Neuronal stem cell (in vitro differentiated cells): ENCODE measurements around the gene SNX33.
A peak's percentile ranks its signal among the peaks of the same experiment; 100 is the strongest.

Experiments used
- DNase-seq: peaks from one replicate; pipeline ENCODE4 v3.0.0-alpha.2; 2013; ENCODE audit warnings: low spot score
- H2AFZ ChIP-seq: one replicate; pipeline ENCODE4 v1.6.1; 2013; ENCODE audit warnings: mild to moderate bottlenecking, low read length, inconsistent platforms
- H2AK5ac ChIP-seq: 2 replicates; pipeline ENCODE4 v1.6.1; 2013; ENCODE audit warnings: low read depth, mild to moderate bottlenecking, inconsistent platforms, low read length, moderate library complexity, mixed read lengths
- H2BK120ac ChIP-seq: 2 replicates; pipeline ENCODE4 v1.6.1; 2013; ENCODE audit warnings: low read depth, mild to moderate bottlenecking, inconsistent platforms, low read length, moderate library complexity, mixed read lengths
- H2BK12ac ChIP-seq: one replicate; pipeline ENCODE4 v1.6.1; 2013; ENCODE audit warnings: low read length, inconsistent platforms
- H2BK15ac ChIP-seq: 2 replicates; pipeline ENCODE4 v1.6.1; 2013; ENCODE audit warnings: mild to moderate bottlenecking, low read length, inconsistent platforms, mixed read lengths
- H2BK5ac ChIP-seq: one replicate; pipeline ENCODE4 v1.6.1; 2013; ENCODE audit warnings: inconsistent platforms, mild to moderate bottlenecking, low read length, moderate library complexity
- H3K14ac ChIP-seq: one replicate; pipeline ENCODE4 v1.6.1; 2013; ENCODE audit warnings: low read length, inconsistent platforms
- H3K18ac ChIP-seq: 2 replicates; pipeline ENCODE4 v1.6.1; 2013; ENCODE audit warnings: low read length, inconsistent platforms
- H3K23ac ChIP-seq: 2 replicates; pipeline ENCODE4 v1.6.1; 2013; ENCODE audit warnings: low read depth, mild to moderate bottlenecking, mixed read lengths, low read length, inconsistent platforms; ENCODE audit not compliant: poor library complexity
- H3K27ac ChIP-seq: replicated peaks from 3 replicates; pipeline ENCODE4 v1.5.1; 2013; ENCODE audit warnings: low read length, inconsistent platforms
- H3K27me3 ChIP-seq, 3 experiments: 2 replicates each; pipeline ENCODE4 v1.6.1; 2013; ENCODE audit warnings: low read length in 3 of 3, mild to moderate bottlenecking in 2 of 3, inconsistent platforms in 1 of 3, low read depth in 1 of 3, mixed read lengths in 1 of 3, moderate library complexity in 1 of 3; ENCODE audit not compliant: control insufficient read depth in 3 of 3, insufficient read depth in 3 of 3
- H3K36me3 ChIP-seq, 2 donors: replicated peaks in 1 of 2; 2 replicates each; pipeline ENCODE4 v1.6.1; 2013; ENCODE audit warnings: low read length in 2 of 2; ENCODE audit not compliant: control insufficient read depth in 2 of 2, insufficient read depth in 2 of 2
- H3K4ac ChIP-seq: 2 replicates; pipeline ENCODE4 v1.6.1; 2013; ENCODE audit warnings: inconsistent platforms, mild to moderate bottlenecking, low read length, moderate library complexity
- H3K4me1 ChIP-seq, 2 donors: 1 replicate in 1 of 2; 2 replicates in 1 of 2; pipeline ENCODE4 v1.6.1; 2013; ENCODE audit warnings: low read length in 2 of 2, low read depth in 1 of 2; ENCODE audit not compliant: control insufficient read depth in 2 of 2, insufficient read depth in 1 of 2
- H3K4me2 ChIP-seq: one replicate; pipeline ENCODE4 v1.6.1; 2013; ENCODE audit warnings: mild to moderate bottlenecking, low read length, inconsistent platforms; ENCODE audit not compliant: insufficient read depth, poor library complexity, severe bottlenecking
- H3K4me3 ChIP-seq, 2 donors: 2 replicates each; pipeline ENCODE4 v1.5.1; 2013; ENCODE audit warnings: low read length in 2 of 2, mild to moderate bottlenecking in 2 of 2, inconsistent platforms in 1 of 2, moderate library complexity in 1 of 2
- H3K79me1 ChIP-seq: one replicate; pipeline ENCODE4 v1.6.1; 2013; ENCODE audit warnings: low read depth, mild to moderate bottlenecking, inconsistent platforms, low read length, moderate library complexity
- H3K9ac ChIP-seq: one replicate; pipeline ENCODE4 v1.6.1; 2013; ENCODE audit warnings: mild to moderate bottlenecking, low read depth, low read length, inconsistent platforms; ENCODE audit not compliant: poor library complexity
- H3K9me3 ChIP-seq, 2 donors: replicated peaks in 1 of 2; 2 replicates each; pipeline versions ENCODE3 to v1.6.1; 2013; ENCODE audit warnings: low read length in 2 of 2, mild to moderate bottlenecking in 2 of 2, inconsistent platforms in 1 of 2, low read depth in 1 of 2, mixed read lengths in 1 of 2, moderate library complexity in 1 of 2; ENCODE audit not compliant: control insufficient read depth in 2 of 2, insufficient read depth in 1 of 2
- H4K8ac ChIP-seq: one replicate; pipeline ENCODE4 v1.6.1; 2013; ENCODE audit warnings: low read depth, mild to moderate bottlenecking, inconsistent platforms, low read length, moderate library complexity
- H4K91ac ChIP-seq: one replicate; pipeline ENCODE4 v1.6.1; 2013; ENCODE audit warnings: low read length, low read depth, mild to moderate bottlenecking, inconsistent platforms; ENCODE audit not compliant: poor library complexity
- WGBS, 2 donors: extraction: QIAGEN DNeasy Blood & Tissue Kit; methylation state at CpG; one replicate each; pipeline ENCODE4 v1.1.7; 2013; ENCODE audit warnings: missing lambda C conversion rate in 2 of 2, mixed read lengths in 1 of 2; ENCODE audit not compliant: insufficient read length in 2 of 2, insufficient replicate concordance in 1 of 2; ENCODE audit errors: extremely low coverage in 2 of 2; 5-methylcytosine and 5-hydroxymethylcytosine counted together

SNX33 gene

GRCh38 chr15:75649045-75649761 lies 1.5 kb downstream of the SNX33 start:
- H2BK5ac ChIP-seq: no peak overlapping the region
- H3K4me3 ChIP-seq: peak overlapping the region; percentile 96 to 98
- H4K91ac ChIP-seq: no peak overlapping the region
- H4K8ac ChIP-seq: no peak overlapping the region
- WGBS, 2 donors: no CpG with 5 or more reads among the region's 19 CpGs
- peak overlapping the region; percentile 99 for H3K4me2 ChIP-seq
- peak overlapping the region; percentile 12 for H2BK12ac ChIP-seq
- H2AFZ ChIP-seq: no peak overlapping the region
- no peak overlapping the region for H3K27ac ChIP-seq
- H3K4me1 ChIP-seq: peaks cover 44 to 45% of the 10 kb centered on the region in 2 donors
- H3K79me1 ChIP-seq: peaks cover 15% of the 10 kb centered on the region
- peak overlapping the region; percentile 24 for H2BK120ac ChIP-seq
- peak overlapping the region; percentile 77 for H3K14ac ChIP-seq
- no peaks in the 10 kb centered on the region for H3K9me3 ChIP-seq
- peak overlapping the region; percentile 83 for H3K23ac ChIP-seq
- peak overlapping the region; percentile 34 for H3K18ac ChIP-seq
- H3K27me3 ChIP-seq: peaks cover 0 to 9% (median 0%) of the 10 kb centered on the region in 3 experiments
- no peak for DNase-seq
- H3K9ac ChIP-seq: peak overlapping the region; percentile 83
- peak overlapping the region; percentile 79 for H2AK5ac ChIP-seq
- peaks cover 14 to 41% of the 10 kb centered on the region in 2 donors for H3K36me3 ChIP-seq
- no peak overlapping the region for H3K4ac ChIP-seq
- H2BK15ac ChIP-seq: no peak overlapping the region

GRCh38 chr15:75649848-75650247 lies 2.1 kb downstream of the SNX33 start:
- no peak overlapping the region for H4K91ac ChIP-seq
- H3K27ac ChIP-seq: no peak overlapping the region
- no peak overlapping the region for H3K4ac ChIP-seq
- no peak overlapping the region for H4K8ac ChIP-seq
- no CpG with 5 or more reads among the region's 18 CpGs for WGBS, 2 donors
- H2BK12ac ChIP-seq: no peak overlapping the region
- H3K79me1 ChIP-seq: peaks cover 18% of the 10 kb centered on the region
- no peak overlapping the region for H3K14ac ChIP-seq
- H2BK5ac ChIP-seq: no peak overlapping the region
- no peak overlapping the region for H3K4me2 ChIP-seq
- peak overlapping the region; percentile 23 for H2AK5ac ChIP-seq
- no peak overlapping the region for H2BK15ac ChIP-seq
- peak overlapping the region in 1 of 2 donors; percentile 98 for H3K4me3 ChIP-seq
- H2BK120ac ChIP-seq: no peak overlapping the region
- peak overlapping the region; percentile 34 for H3K9ac ChIP-seq
- no peak overlapping the region for H2AFZ ChIP-seq
- H3K23ac ChIP-seq: peak overlapping the region; percentile 83
- no peak overlapping the region for H3K18ac ChIP-seq
- H3K9me3 ChIP-seq: no peaks in the 10 kb centered on the region
- peaks cover 44 to 45% of the 10 kb centered on the region in 2 donors for H3K4me1 ChIP-seq
- no peak for DNase-seq
- peaks cover 18 to 48% of the 10 kb centered on the region in 2 donors for H3K36me3 ChIP-seq
- H3K27me3 ChIP-seq: peaks cover 0 to 9% (median 0%) of the 10 kb centered on the region in 3 experiments

- no peak overlapping the region for H2BK5ac ChIP-seq
- no peak overlapping the region for H2BK15ac ChIP-seq
- peak overlapping the region; percentile 3 for H3K23ac ChIP-seq
- no peak overlapping the region for H4K91ac ChIP-seq
- WGBS, 2 donors: no CpG with 5 or more reads among the region's 9 CpGs
- no peaks in the 10 kb centered on the region for H3K9me3 ChIP-seq
- H3K4me3 ChIP-seq: no peak overlapping the region
- H3K9ac ChIP-seq: peak overlapping the region; percentile 74
- no peak overlapping the region for H3K4ac ChIP-seq
- no peak overlapping the region for H2BK12ac ChIP-seq
- peaks cover 18% of the 10 kb centered on the region for H3K79me1 ChIP-seq
- peaks cover 0 to 8% (median 0%) of the 10 kb centered on the region in 3 experiments for H3K27me3 ChIP-seq
- H3K4me2 ChIP-seq: no peak overlapping the region
- no peak overlapping the region for H3K27ac ChIP-seq
- H3K4me1 ChIP-seq: peaks cover 44 to 45% of the 10 kb centered on the region in 2 donors
- no peak overlapping the region for H2BK120ac ChIP-seq
- peaks cover 21 to 61% of the 10 kb centered on the region in 2 donors for H3K36me3 ChIP-seq
- H3K14ac ChIP-seq: no peak overlapping the region
- no peak overlapping the region for H2AFZ ChIP-seq
- H3K18ac ChIP-seq: no peak overlapping the region
- no peak overlapping the region for H4K8ac ChIP-seq
- no peak overlapping the region for H2AK5ac ChIP-seq
- DNase-seq: no peak
Observed at GRCh38 chr15:75650908-75651809, 3.4 kb downstream of the SNX33 start.
